ENCODE data around the gene CENPC. TPM values are rescaled to one million over a fixed set of nuclear protein-coding genes. Genes with fewer than 3 reads are reported as not detected.

CENPC gene
- total and polyA plus RNA-seq, 2 of the 4 experiments (the other 2 are of a cell fraction), result 4.2 to 6.6 TPM

DNA sequence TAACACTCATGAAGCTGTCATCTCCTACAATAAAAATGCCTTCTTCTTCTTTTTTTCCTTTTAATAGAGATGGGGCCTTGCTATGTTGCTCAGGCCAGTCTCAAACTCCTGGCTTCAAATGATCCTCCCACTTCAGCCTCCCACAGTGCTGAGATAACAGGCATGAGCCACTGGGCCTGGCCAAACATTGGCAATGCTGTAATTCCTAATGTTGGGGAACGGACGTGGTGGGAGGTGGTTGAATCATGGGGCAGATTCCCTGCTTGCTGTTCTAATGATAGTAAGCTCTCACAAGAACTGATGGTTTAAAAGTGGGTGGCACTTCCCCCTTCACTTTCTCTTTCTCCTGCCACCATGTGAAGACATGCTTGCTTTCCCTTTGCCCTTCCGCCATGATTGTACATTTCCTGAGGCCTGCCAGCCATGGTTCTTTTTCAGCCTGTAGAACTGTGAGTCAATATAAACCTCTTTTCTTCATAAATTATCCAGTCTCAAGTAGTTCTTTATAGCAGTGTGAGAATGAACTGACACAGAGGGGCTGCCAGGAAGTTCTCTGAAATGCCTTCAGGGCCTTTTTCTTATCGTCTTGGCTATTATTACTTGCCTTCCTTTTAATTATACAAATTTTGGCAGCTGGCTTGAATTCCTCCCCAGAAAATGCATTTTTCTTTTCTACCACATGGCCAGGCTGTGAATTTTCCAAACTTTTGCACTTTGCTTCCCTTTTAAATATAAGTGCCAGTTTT, 93.0 kb downstream of the CENPC start:
- no peak overlapping the region for H4K8ac ChIP-seq (ENCODE audit: low read depth in 2 of 2, low read length in 2 of 2)
- POLR2A ChIA-PET (ENCODE audit: unreplicated experiment), result no interaction called here
- H4K5ac ChIP-seq (ENCODE audit: low read depth, low read length), result no peak overlapping the region
- no peaks in the 10 kb centered on the region for H3K27me3 ChIP-seq (ENCODE audit: control insufficient read depth, insufficient read depth, low read length)
- no peak overlapping the region for H2BK20ac ChIP-seq (ENCODE audit: low read depth, low read length)
- no peak overlapping the region for H2BK5ac ChIP-seq (ENCODE audit: low read depth, low read length, poor library complexity, severe bottlenecking)
- no CpG with 5 or more reads among the region's 4 CpGs for WGBS, 2 experiments (ENCODE audit: extremely low coverage in 2 of 2, insufficient read length in 1 of 2)
- H2AFZ ChIP-seq (replicated peaks; ENCODE audit: low read length, poor library complexity), result no peak overlapping the region
- CTCF ChIA-PET, result no interaction called here
- H4K20me1 ChIP-seq (ENCODE audit: insufficient read depth, low read length), result no peaks in the 10 kb centered on the region
- TF ChIP-seq RAD21 (IDR thresholded peaks at IDR 0.05; ENCODE audit: low read length) (no peak), RFX5 (IDR thresholded peaks at IDR 0.05; ENCODE audit: low read depth, low read length) (no peak), MXI1 (IDR thresholded peaks at IDR 0.05; ENCODE audit: borderline replicate concordance, low read depth, low read length) (no peak), CHD1 (IDR thresholded peaks at IDR 0.05; ENCODE audit: low read depth, low read length) (no peak), CTCF (conservative IDR thresholded peaks at IDR 0.05; ENCODE audit: low read depth, low read length) (no peak), MAZ (IDR thresholded peaks at IDR 0.05; ENCODE audit: borderline replicate concordance, low read depth, low read length) (no peak), MAFK (IDR thresholded peaks at IDR 0.05; ENCODE audit: low read depth, low read length) (no peak), RCOR1 (IDR thresholded peaks at IDR 0.05; ENCODE audit: insufficient replicate concordance, low read length) (no peak), ELK1 (IDR thresholded peaks at IDR 0.05; ENCODE audit: borderline replicate concordance, low read depth, low read length) (no peak), BHLHE40 (IDR thresholded peaks at IDR 0.05; ENCODE audit: low read depth, low read length) (no peak), FOS (IDR thresholded peaks at IDR 0.05; ENCODE audit: low read depth, low read length) (no peak), SMC3 (IDR thresholded peaks at IDR 0.05; ENCODE audit: low read depth, low read length) (no peak)
- TF ChIP-seq, protein P1, sequence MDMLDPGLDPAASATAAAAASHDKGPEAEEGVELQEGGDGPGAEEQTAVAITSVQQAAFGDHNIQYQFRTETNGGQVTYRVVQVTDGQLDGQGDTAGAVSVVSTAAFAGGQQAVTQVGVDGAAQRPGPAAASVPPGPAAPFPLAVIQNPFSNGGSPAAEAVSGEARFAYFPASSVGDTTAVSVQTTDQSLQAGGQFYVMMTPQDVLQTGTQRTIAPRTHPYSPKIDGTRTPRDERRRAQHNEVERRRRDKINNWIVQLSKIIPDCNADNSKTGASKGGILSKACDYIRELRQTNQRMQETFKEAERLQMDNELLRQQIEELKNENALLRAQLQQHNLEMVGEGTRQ (IDR thresholded peaks at IDR 0.05; ENCODE audit: low read depth, low read length), result no peak
- no peak overlapping the region for H3K4me3 ChIP-seq (ENCODE audit: insufficient read depth, low read depth, low read length)
- no peak overlapping the region for H3K18ac ChIP-seq (ENCODE audit: low read depth, low read length)
- no peak overlapping the region for H3K56ac ChIP-seq (ENCODE audit: extremely low read depth, insufficient read depth, low read length)
- H2BK15ac ChIP-seq (ENCODE audit: low read depth, low read length), result no peak overlapping the region
- in situ Hi-C loops (cut with MboI; ENCODE audit: low sequenced_read_pairs) (no loop called here), dilution Hi-C loops (cut with HindIII; ENCODE audit: low sequenced_read_pairs, unreplicated experiment) (no loop called here), intact Hi-C loops (cut with micrococcal nuclease) (no loop called here)
- no peaks in the 10 kb centered on the region for H3K4me1 ChIP-seq (ENCODE audit: control insufficient read depth, insufficient read depth, low read length)
- no peak overlapping the region for H3K4ac ChIP-seq (ENCODE audit: low read depth, low read length)
- H2BK120ac ChIP-seq (ENCODE audit: low read depth, low read length), result peak overlapping the region; percentile 25; the same call in 1 of the 2 replicates
- H3K36me3 ChIP-seq (ENCODE audit: control insufficient read depth, insufficient read depth, low read length), result no peaks in the 10 kb centered on the region
- H2AK9ac ChIP-seq (replicated peaks; ENCODE audit: low read depth, low read length, poor library complexity), result no peak overlapping the region
- no peak overlapping the region for H2AK5ac ChIP-seq (ENCODE audit: low read depth, low read length)
- H3K9me1 ChIP-seq (ENCODE audit: insufficient read depth, low read length), result 0 out of 2 replicates have a peak, but pooled peaks cover 3% of the 10 kb centered on the region
- H3K14ac ChIP-seq (replicated peaks; ENCODE audit: low read depth, low read length), result no peak overlapping the region
- peak; percentile 4 for DNase-seq
- BruUV-seq (replicated peaks), result no TSS peak
- H3K79me1 ChIP-seq (ENCODE audit: low read depth in 1 of 2, low read length in 2 of 2), result no peaks in the 10 kb centered on the region
- H4K91ac ChIP-seq (ENCODE audit: insufficient read depth, low read depth, low read length), result no peak overlapping the region
- ATAC-seq (ENCODE audit: low read depth), result no peak
- no peak overlapping the region for H3K4me2 ChIP-seq (ENCODE audit: low read depth, low read length)
- no peak overlapping the region for H3K27ac ChIP-seq (ENCODE audit: insufficient read depth, low read length)
- no peaks in the 10 kb centered on the region for H3K9me3 ChIP-seq (ENCODE audit: control insufficient read depth, insufficient read depth, low read length)
- H3K23ac ChIP-seq (ENCODE audit: low read depth, low read length), result no peak overlapping the region
- H3K9ac ChIP-seq (ENCODE audit: low read depth, low read length), result no peak overlapping the region
